AML-193 (cell line): ENCODE results near the gene CASD1.

Experiments used
- DNase-seq, 2 experiments: peaks; one replicate each; lab custom pipeline; 2025; lab: John Stamatoyannopoulos, UW

The CASD1 gene

DNA sequence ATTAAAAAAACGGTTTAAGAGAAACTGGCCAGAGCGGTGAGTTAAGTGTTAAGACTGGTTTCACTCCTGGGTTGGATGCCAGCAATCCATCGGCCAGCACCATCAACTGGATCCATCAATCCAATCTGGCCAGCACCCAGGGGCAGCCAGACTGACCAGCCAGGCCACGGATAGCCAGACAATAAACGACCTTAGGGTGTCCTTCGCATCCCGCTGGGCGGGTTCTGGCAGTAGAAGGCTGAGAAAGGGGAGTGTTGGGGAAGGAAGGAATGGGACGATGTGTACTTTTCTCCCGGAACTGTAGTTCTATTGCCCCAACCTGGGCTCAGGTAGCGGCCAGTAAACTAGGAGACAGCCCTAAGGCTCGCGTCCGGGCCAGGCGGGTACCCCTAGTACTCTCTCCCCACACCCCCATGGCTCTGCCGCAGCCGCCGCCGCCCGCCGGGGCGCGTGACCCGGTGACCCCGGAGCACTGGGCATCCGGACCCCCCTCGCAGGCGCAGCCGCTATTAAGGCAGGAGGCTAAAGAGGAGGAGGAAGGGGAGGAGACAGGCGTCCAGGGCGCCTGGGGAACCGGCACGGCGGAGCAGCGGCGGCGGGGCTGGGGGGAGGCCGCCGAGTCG lies at the start of gene CASD1:
Gene CASD1, plus strand, starts transcription at position 546 of the 623 bp plus-strand sequence. CDS start 276 bp downstream, outside the sequence.
- peak; percentile 50 to 60 for DNase-seq

DNA sequence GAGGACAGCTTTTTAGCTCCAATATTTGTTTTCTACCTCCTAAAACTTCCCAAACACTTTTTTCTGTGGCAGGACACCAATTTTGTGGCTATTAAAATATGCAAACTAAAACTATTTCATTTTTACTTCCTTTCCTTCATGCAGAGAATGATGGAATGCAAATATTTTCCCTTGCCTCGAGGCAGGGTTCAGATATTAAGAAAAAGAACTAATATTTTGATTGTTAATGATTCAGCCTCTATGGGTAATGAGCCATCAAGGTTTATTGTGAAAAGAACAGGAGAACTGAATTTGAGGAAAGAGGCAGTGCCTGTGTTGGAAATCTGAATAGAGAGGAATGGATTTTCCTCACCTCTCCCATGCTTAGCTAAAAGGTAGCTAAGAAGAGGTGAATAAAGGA lies 43.1 kb upstream of the CASD1 start:
- DNase-seq, result no peak

DNA sequence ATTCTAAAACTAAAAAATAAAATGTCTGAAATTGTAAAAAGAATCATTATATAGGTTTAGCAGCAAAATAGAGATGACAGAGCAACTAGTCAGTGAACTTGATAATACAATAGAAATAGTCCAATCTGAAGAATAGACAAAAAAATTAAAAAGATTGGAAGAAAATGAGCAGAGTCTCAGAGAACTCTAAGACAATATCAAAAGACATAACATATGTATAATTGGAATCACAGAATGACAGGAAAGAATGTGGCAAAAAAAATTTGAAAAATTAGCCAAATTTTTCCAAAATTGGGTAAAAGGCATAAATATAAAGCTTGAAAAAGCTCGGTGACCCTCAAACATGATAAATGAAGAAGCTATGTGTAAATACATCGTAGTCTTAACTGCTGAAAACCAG lies 38.0 kb upstream of the CASD1 start:
- no peak for DNase-seq

DNA sequence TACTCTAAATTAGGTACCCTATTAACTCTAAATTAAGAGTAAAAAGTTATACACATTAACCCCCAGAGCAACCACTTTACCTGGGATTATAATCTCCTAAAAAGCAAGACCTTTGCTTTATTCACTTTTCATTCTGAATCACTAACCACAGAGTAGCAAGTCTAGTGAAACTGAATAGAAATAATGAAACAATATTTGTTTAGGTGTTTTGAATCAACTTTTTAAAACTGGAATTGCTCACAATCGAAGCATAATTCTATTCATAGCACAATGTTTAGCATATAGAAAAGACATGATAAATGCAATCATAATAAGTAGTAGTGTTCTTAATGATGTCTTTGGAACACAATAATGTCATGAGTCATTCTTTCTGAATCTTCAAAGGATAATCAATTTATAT lies 37.0 kb upstream of the CASD1 start:
- no peak for DNase-seq

DNA sequence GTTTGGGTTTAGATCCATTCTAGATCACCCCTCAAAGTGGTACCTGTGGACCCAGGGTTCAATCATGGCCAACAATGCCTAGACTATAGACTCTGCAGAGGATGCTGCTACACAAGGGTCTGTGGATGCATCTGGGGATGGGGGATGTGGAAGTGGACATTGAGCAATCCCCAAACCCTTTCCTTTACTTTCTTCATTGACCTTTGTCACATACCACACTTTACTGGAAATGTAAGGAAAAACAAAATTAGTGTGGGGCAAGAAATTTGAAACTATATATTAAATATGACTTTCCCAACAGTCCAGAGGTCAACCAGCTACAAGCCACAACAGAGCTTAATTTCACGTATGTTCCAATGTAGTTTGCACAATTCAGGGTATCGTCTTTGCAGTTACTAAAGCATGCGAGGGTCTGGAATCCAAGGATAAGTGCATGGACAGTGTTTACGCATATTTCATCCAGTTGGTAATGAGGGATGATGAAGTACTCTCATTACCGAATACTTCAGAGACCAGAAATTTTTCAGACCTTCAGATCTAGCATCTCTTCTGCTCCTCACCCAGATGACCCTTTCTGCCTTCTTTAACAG lies 33.3 kb upstream of the CASD1 start:
- DNase-seq, result no peak

DNA sequence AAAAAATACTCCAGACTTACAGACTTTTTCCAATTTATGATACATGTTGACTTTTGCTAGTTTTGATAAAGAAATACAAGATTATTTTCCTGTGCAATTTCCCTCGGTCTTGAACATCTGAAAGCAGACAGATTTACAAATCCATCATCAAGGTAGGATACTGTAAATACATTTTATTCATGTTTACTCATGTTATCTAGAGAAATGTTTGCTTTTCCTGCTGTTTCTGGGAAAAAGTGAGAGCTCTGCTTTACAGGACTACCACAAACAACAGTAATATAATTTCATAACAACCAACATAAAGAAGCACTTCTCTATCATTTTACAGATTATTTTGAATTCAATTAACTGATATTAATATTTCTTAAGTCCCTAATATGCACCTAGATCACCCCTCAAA lies 31.7 kb upstream of the CASD1 start:
- no peak for DNase-seq

DNA sequence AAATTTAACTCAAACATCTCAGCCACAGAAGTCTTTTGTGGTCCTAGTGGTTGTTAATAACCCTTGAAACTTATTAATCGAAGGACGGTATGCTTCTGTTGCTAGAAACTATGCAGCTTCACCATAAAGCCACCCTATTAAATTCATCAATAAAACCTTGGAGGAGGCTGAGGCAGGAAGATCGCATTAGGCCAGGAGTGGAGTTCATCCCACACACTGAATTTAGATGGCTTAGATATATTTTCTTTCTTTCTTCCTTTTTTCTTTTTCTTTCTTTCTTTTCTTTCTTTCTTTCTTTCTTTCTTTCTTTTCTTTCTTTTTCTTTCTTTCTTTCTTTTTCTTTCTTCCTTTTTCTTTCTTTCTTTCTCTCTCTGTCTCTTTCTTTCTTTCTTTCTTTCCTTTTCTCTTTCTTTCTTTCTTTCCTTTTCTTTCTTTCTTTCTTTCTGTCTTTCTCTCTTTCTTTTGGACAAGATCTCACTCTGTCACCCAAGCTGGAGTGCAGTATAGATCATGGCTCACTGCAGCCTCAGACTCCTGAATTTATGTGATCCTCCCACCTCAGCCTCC lies 30.9 kb upstream of the CASD1 start:
- DNase-seq, result no peak

DNA sequence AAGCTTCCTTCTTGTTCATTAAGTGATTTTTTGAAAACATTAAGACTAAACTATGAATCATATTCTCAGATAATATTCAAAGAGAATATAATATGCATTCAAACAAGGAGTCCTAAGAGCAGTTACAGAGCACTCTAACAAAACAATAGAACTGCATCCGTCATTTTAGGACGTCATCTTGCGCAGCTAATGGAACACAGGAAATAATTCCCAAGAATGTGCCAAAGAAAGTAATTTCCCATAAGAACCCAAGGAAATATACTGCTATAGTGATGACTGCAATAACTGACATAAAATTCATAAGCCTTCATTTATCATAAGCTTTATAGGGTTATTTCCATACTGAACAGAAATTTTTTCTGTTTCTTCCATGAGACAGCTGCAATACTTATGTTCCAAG lies 28.3 kb upstream of the CASD1 start:
- DNase-seq, result no peak

DNA sequence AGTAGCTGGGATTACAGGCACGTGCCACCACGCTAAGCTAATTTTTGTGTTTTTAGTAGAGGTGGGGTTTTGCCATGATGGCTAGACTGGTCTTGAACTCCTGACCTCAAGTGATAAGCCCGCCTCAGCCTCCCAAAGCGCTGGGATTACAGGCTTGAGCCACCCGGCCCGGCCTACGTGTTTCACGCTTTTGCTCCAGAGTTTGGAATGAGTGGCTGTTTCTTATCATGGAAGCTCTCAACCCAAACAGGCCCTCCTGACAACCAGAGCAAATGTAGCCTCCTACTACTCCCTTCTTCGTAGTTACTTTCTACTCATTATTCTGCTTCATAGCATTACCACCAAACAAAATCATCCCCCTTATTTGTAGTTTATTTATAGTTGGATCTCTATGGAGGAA lies 26.8 kb upstream of the CASD1 start:
- no peak for DNase-seq

DNA sequence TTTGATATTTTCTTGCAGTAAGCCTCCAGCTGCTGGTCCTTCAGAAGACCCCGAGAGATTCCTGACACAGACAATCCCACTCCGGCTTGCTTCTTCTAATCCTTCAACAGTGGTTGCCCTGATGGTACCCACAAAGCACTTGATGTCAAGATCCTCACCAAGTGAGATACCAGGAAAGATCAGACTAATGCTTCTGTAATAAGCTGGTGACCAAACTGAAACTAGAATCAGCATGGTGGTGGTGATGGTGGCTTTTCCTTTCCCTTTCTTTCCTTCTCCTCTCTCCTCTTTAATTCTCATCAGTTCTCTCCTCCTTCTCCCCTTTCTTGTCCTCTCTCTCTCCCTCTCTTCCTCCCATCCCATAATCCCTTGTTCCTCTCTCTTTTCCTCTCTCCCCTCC lies 25.8 kb upstream of the CASD1 start:
- no peak for DNase-seq

DNA sequence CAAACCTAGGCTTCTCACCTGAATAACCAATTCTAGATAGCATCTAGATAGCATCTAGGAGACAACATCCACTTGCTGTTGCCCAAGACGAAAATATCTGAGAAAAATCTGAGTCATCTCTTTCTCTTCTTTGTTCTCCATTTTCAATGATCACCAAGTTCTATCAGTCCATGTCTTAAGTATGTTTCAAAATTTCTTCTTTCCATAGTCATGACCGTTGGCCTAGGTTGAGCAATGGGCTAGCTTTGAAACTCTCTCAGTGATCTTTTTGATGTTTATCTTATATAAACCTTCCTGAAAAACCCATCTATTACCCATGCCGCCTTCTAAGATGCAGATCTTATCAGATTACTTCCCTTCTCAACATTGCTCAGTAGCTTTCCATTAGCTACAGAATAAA lies 23.4 kb upstream of the CASD1 start:
- peak; percentile 35 to 46 for DNase-seq

DNA sequence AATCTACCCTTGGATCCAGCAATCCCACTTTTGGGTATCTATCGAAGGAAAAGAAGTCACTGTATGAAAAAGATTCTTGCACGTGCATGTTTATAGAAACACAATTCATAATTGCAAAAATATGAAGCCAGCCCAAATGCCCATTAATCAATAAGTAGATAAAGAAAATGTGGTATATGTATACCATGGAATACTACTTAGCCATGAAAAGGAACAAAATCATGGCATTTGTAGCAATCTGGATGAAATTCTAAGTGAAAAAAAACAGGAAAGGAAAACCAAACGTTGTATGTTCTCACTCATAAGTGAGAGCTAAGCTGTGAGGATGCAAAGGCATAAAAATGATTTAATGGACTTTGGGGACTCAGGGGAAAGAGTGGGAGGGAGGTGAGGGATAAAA lies 18.2 kb upstream of the CASD1 start:
- no peak for DNase-seq

DNA sequence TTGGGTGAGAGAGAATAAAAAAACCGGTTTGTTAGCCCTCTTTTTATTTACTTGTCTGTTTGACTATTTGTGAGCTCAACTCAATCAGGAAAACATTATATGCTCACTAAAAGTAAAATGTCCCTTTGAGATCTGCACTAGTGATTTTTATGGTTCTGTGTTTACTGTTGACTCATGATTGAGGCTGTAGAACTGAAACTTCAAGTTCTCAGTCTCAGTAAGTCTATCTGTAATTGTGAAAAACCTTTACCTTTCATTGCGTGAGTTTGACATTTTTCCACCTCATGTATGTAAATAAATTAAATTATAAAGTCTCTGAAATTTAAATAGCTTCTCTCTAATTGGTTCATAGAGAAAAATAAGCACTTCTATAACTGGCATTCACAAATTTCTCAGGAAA lies 17.0 kb upstream of the CASD1 start:
- DNase-seq, result no peak

DNA sequence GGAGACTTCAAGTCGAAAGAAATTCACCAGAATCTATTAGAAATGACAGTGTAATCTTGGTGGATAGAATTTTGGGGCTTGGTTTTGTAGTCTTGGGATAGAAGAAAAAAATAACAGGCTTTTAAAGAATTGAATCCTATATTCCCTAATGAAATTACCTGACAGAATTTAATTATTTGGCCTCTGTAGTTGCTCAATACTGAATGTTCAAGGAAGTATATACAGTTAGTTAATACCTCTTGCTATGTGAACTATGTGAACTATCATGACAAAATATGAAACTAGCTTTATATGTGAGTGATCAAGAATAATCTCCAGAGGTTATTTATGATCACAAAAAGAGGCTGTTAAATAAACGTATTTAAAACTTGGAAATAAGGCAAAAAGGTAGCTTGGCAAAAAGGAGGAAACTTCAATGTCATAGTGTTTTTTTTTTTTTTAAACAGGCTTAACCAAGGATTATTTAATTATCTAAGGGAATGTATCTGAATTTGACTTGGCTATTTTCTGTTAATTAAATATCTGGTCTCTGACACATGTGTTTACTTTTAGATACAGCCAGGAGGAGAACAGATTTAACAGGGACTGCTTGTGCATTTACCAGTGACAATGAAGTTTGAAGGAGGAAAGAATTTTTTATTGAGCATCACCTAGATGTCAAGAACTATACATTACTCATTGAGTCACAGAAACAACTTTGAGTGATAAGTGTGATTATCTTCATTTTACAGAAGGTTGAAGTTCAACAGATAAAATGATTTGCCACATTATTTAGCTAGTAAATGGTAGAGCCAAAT lies 11.5 kb upstream of the CASD1 start:
- no peak for DNase-seq

DNA sequence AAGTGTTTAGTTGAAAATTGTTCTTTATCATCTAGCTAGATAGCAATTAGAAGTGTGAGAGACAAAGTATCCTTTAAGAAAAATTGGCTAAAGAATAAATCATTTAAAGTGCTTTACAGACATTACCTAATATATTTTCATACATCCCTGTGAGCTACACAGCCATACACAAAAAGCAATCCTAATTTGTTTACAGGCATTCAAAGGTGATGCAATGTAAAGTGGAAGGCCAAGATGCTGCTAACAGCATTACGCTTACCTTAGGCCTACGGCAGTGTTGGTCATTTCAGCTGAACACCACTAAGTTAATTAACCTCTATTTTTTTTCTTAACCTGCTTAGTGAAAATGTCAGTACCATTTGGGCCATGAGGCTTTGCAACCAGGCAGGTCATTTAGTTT lies 10.7 kb upstream of the CASD1 start:
- DNase-seq, result no peak

DNA sequence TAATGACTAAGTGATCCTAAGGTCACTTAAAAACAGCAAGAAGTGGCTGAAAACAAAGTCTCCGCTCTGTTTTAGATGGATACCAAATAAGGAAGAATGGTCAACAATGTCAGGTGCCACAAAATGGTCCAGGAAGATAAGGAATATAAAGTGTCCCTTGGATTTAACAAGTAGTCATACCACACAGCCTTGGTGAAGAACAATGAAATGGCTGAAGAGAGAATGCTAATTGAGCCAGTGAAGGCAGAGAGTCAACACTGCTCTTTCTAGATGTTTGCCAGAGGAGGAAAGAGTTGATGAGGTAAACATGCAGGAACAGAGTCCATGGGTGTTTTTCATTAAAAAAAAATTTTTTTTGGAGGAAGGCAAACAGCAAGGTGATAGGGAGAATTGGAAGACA lies 2.1 kb upstream of the CASD1 start:
- no peak for DNase-seq

DNA sequence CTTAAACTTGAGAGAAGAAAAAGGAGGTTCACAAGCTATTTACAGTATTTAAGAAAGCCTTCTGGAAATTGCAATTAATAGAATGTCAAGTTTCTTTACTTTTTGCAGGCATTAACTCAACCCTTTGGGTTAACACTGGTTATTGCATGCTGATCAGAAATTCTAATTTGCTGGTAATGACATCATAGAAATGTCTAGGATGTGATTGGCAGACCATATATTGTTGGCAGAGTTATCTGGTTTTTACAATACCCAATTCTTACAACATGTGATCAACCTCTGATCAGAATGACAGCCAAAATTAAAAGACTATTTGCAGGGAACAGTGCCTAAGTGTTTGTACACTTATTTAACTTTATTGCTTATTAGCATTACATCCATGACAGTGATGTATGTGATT lies 1.6 kb upstream of the CASD1 start:
- DNase-seq, result no peak

DNA sequence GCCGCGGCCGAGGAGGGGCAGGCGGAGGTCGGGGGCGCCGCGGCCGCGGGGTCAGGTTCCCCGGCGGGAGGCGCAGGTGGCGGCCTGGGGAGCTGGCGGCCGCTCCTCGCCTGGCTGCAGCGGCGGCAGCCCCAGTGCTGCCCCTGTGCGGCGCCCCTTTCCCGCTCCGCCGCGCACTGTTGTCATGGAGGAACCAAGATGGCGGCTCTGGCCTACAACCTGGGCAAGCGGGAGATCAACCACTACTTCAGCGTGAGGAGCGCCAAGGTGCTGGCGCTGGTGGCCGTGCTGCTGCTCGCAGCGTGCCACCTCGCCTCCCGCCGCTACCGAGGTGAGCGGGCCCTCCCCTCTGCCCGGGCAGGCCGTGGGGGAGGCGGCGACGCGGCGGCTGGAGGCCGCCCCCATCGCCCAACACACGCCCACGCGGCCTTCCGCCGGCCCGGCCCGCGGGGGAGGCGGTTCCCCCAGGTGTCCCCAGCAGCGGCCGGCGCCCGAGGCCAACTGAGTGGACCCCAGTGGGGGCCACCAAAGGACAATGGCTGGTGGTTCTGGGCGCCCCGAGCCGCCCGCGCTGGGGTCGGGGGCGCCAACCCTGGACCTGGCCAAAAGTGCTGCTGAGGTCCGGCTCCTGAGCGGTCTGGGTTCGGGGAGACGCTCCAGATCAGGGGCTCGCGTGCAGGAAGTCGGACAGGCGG lies 425 bp downstream of the CASD1 start:
- DNase-seq, result peak; percentile 33 to 54

DNA sequence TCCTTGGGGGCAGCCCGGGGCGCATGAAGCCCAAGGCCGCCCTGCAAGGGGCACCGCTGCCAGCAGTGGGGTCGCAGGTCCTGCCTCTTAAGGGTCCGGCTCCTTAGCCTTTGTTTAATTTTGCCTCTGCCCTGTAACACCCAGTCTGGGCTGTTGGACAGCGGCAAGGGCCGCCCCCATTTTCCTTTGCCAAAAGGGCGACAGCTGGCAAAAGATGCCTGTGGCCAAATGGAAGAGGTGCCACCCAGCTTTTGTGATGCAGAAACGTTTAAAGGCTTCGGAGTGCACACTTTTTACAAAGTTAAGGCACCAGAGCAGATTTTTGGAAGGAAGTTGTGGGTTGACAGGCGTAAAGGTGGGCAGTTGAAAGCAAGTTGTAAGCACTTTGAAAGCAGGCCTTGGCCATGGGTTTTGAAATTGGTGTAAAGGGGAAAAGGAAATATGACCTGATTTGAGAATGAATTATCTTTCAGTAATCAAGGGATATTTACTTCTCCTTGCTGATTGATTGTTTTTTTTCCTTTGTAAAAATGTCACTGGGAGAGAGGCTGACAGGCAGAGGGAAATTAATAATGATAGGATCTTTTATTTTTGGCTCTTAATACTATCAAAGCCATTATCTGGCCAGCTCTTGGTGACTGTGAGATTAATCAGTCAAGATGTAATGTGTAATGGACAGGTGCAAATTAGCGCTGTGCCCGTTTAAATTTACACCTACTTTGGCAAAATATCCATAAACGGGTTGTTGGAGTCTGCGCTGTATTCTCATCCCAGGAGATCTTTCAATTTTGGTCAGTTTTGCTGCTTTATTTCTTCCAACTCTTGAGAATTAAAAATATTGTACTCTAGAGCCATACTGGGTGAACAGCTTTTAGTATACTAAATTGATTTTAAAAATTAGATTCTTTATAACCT lies 1.2 kb downstream of the CASD1 start:
- DNase-seq, result peak; percentile 32 to 35

DNA sequence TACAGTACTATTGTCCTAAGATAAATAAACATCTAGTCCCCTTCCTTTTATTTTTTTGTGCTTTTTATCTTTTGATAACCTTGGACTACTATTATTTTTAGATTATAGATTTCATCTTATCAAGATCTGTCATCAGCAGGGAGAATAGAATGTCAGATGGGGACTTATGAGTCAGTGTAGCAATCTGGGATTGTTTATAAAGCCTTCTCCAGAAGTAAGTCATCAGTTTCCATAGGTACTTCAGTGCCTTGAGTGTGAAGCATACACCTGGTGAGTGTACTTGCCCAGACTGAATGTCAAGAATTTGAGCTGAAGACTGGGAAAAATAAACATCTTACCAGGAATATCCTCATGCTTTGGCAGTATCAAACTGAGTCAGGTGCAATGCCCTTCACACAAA lies 2.1 kb downstream of the CASD1 start:
- DNase-seq, result no peak
